H1 (cell line): Measurements from ENCODE around the gene CERS5. TPM values are rescaled to one million over a fixed set of nuclear protein-coding genes. Genes with fewer than 3 reads are reported as not detected.
A peak's percentile ranks its signal among the peaks of the same experiment; 100 is the strongest.

Source experiments
- CTCF ChIA-PET: fragments of 300-600 bp; sonication (Branson Sonifier 250); formaldehyde crosslinking; loops from one replicate; lab custom pipeline; 2021; ENCODE audit not compliant: partially characterized antibody; lab: Charles Lee
- POLR2A ChIA-PET: fragments of 300-600 bp; sonication (Branson Sonifier 250); formaldehyde crosslinking; loops from one replicate; lab custom pipeline; 2021; ENCODE audit warnings: inconsistent platforms; ENCODE audit not compliant: partially characterized antibody; lab: Charles Lee
- DNase-seq, 2 experiments: peaks; one replicate each; pipeline versions ENCODE4 v3.0.0 to v3.0.0-alpha.2; 2010 to 2022; ENCODE audit warnings: low spot score in 2 of 2, low read depth in 1 of 2, mixed read lengths in 1 of 2
- FAIRE-seq: peaks from 2 replicates; lab custom pipeline; 2011; peaks lifted over from hg19 to GRCh38; lab: Jason Lieb, UNC
- H2AFZ ChIP-seq: 2 replicates; pipeline ENCODE4 v1.8.1; 2012; ENCODE audit warnings: low read length, inconsistent platforms
- H2AK5ac ChIP-seq: 2 replicates; pipeline ENCODE4 v1.6.1; 2013; ENCODE audit warnings: low read depth, low read length
- H2BK120ac ChIP-seq: replicated peaks from 2 replicates; pipeline ENCODE3; 2013; ENCODE audit warnings: low read depth, low read length, inconsistent platforms
- H2BK12ac ChIP-seq: 2 replicates; pipeline ENCODE4 v1.6.1; 2013; ENCODE audit warnings: low read depth, low read length
- H2BK15ac ChIP-seq: 2 replicates; pipeline ENCODE4 v1.6.1; 2013; ENCODE audit warnings: low read length
- H2BK20ac ChIP-seq: 2 replicates; pipeline ENCODE4 v1.6.1; 2013; ENCODE audit warnings: low read length
- H2BK5ac ChIP-seq: 2 replicates; pipeline ENCODE4 v1.6.1; 2013; ENCODE audit warnings: low read depth, low read length
- H3K14ac ChIP-seq: 2 replicates; pipeline ENCODE4 v1.6.1; 2013; ENCODE audit warnings: inconsistent platforms; ENCODE audit not compliant: insufficient read length
- H3K18ac ChIP-seq: 2 replicates; pipeline ENCODE4 v1.6.1; 2013; ENCODE audit warnings: low read length; ENCODE audit errors: extremely low read depth
- H3K23ac ChIP-seq: 2 replicates; pipeline ENCODE4 v1.6.1; 2013; ENCODE audit warnings: inconsistent platforms; ENCODE audit not compliant: insufficient read length
- H3K23me2 ChIP-seq: 2 replicates; pipeline ENCODE4 v1.6.1; 2013; ENCODE audit warnings: low read depth, low read length
- H3K27ac ChIP-seq: 2 replicates; pipeline ENCODE4 v1.6.1; 2011; ENCODE audit warnings: low read depth, low read length, inconsistent platforms
- H3K27me3 ChIP-seq, 4 experiments: replicated peaks in 1 of 4; 1 replicate in 1 of 4; 2 replicates in 3 of 4; pipeline versions ENCODE4 v1.6.1 to v1.8.1; 2011 to 2013; ENCODE audit warnings: low read length in 3 of 4, mild to moderate bottlenecking in 3 of 4, inconsistent platforms in 2 of 4, mixed read lengths in 2 of 4, moderate library complexity in 1 of 4; ENCODE audit not compliant: control insufficient read depth in 3 of 4, insufficient read depth in 3 of 4; ENCODE audit errors: extremely low read depth in 1 of 4
- H3K36me3 ChIP-seq, 4 experiments: 2 replicates each; pipeline versions ENCODE4 v1.6.1 to v1.8.1; 2011 to 2013; ENCODE audit warnings: mild to moderate bottlenecking in 4 of 4, low read length in 3 of 4, moderate library complexity in 2 of 4, control low read depth in 1 of 4, inconsistent platforms in 1 of 4; ENCODE audit not compliant: insufficient read depth in 4 of 4, control insufficient read depth in 2 of 4
- H3K4ac ChIP-seq: replicated peaks from 2 replicates; pipeline ENCODE3; 2013; ENCODE audit warnings: low read length, low read depth, mixed read lengths, inconsistent platforms; ENCODE audit not compliant: insufficient read length
- H3K4me1 ChIP-seq, 4 experiments: replicated peaks in 1 of 4; 1 replicate in 1 of 4; 2 replicates in 3 of 4; pipeline versions ENCODE4 v1.6.1 to v1.8.1; 2011 to 2013; ENCODE audit warnings: low read length in 3 of 4, inconsistent platforms in 2 of 4, mixed read lengths in 1 of 4; ENCODE audit not compliant: insufficient read depth in 4 of 4, control insufficient read depth in 3 of 4
- H3K4me2 ChIP-seq, 2 experiments: 2 replicates each; pipeline versions ENCODE4 v1.6.1 to v1.8.1; 2011 to 2013; ENCODE audit warnings: low read depth in 2 of 2, low read length in 2 of 2, control low read depth in 1 of 2, inconsistent platforms in 1 of 2, mild to moderate bottlenecking in 1 of 2; ENCODE audit not compliant: insufficient read depth in 1 of 2
- H3K4me3 ChIP-seq, 4 experiments: fragments of 200-600, 300-600 bp in 1 of 4; sonication (generic), shearing (Covaris generic), sonication (Bioruptor Twin) in 1 of 4; 2 replicates each; pipeline versions ENCODE4 v1.5.1 to v1.8.1; 2011 to 2016; ENCODE audit warnings: low read length in 4 of 4, low read depth in 3 of 4, control low read depth in 2 of 4, inconsistent platforms in 2 of 4, mild to moderate bottlenecking in 2 of 4, mixed read lengths in 1 of 4, moderate library complexity in 1 of 4; ENCODE audit not compliant: insufficient read depth in 2 of 4; ENCODE audit errors: extremely low read depth in 1 of 4
- H3K56ac ChIP-seq: replicated peaks from 2 replicates; pipeline ENCODE3; 2013; ENCODE audit warnings: low read depth, mild to moderate bottlenecking, mixed read lengths, low read length, inconsistent platforms; ENCODE audit not compliant: insufficient read length
- H3K79me1 ChIP-seq: 2 replicates; pipeline ENCODE4 v1.6.1; 2013; ENCODE audit warnings: low read depth, low read length, control low read depth
- H3K79me2 ChIP-seq, 2 experiments: 2 replicates each; pipeline versions ENCODE4 v1.6.1 to v1.8.1; 2012 to 2013; ENCODE audit warnings: low read length in 2 of 2, mild to moderate bottlenecking in 2 of 2, inconsistent platforms in 1 of 2; ENCODE audit not compliant: insufficient read depth in 2 of 2, control insufficient read depth in 1 of 2
- H3K9ac ChIP-seq, 4 experiments: replicated peaks in 1 of 4; 1 replicate in 1 of 4; 2 replicates in 3 of 4; pipeline versions ENCODE4 v1.6.1 to v1.8.1; 2011 to 2013; ENCODE audit warnings: low read depth in 3 of 4, low read length in 3 of 4, control low read depth in 2 of 4, mild to moderate bottlenecking in 2 of 4, moderate library complexity in 2 of 4, inconsistent platforms in 1 of 4; ENCODE audit errors: extremely low read depth in 1 of 4
- H3K9me3 ChIP-seq, 2 experiments: 2 replicates each; pipeline versions ENCODE4 v1.6.1 to v1.8.1; 2012 to 2013; ENCODE audit warnings: mild to moderate bottlenecking in 2 of 2, moderate library complexity in 2 of 2, control low read depth in 1 of 2, inconsistent platforms in 1 of 2, low read depth in 1 of 2, low read length in 1 of 2, mixed read lengths in 1 of 2; ENCODE audit not compliant: insufficient read depth in 2 of 2
- H4K20me1 ChIP-seq, 2 experiments: replicated peaks in 1 of 2; 2 replicates each; pipeline versions ENCODE3 to v1.8.1; 2011 to 2013; ENCODE audit warnings: inconsistent platforms in 2 of 2, low read length in 2 of 2, mild to moderate bottlenecking in 1 of 2; ENCODE audit not compliant: insufficient read depth in 2 of 2, control insufficient read depth in 1 of 2
- H4K5ac ChIP-seq: 2 replicates; pipeline ENCODE4 v1.6.1; 2013; ENCODE audit warnings: low read length, low read depth, mixed read lengths, inconsistent platforms; ENCODE audit not compliant: insufficient read length
- H4K8ac ChIP-seq: 2 replicates; pipeline ENCODE4 v1.8.0; 2013; ENCODE audit warnings: mild to moderate bottlenecking, moderate library complexity, low read length, inconsistent platforms; ENCODE audit not compliant: insufficient read depth; ENCODE audit errors: extremely low read depth
- H4K91ac ChIP-seq: replicated peaks from 2 replicates; pipeline ENCODE3; 2013; ENCODE audit warnings: low read length, mixed read lengths, inconsistent platforms; ENCODE audit not compliant: insufficient read length
- MAFK ChIP-seq: IDR thresholded peaks from 2 replicates; pipeline ENCODE4 v1.6.1; 2012; ENCODE audit warnings: low read depth, mild to moderate bottlenecking, improper control_type of control experiment, low read length
- SP4 ChIP-seq: IDR thresholded peaks from 2 replicates; pipeline ENCODE4 v1.6.1; 2012; ENCODE audit warnings: low read length, inconsistent platforms
- WGBS, 2 experiments: shearing (Covaris generic) in 1 of 2; methylation state at CpG; one replicate each; pipeline versions ENCODE4 v1.1.6 to v1.1.7; 2013 to 2015; ENCODE audit warnings: low lambda C conversion rate in 2 of 2, mixed read lengths in 2 of 2, inconsistent platforms in 1 of 2, low coverage in 1 of 2, missing lambda C conversion rate in 1 of 2; ENCODE audit not compliant: insufficient replicate concordance in 2 of 2, insufficient coverage in 1 of 2, insufficient read length in 1 of 2; ENCODE audit errors: extremely low coverage in 1 of 2, missing lambda C conversion rate in 1 of 2; 5-methylcytosine and 5-hydroxymethylcytosine counted together
- polyA plus RNA-seq, 7 experiments: library from polyadenylated mRNA; depleted of rRNA in 3 of 7; stranded (reverse) in 5 of 7; unstranded in 2 of 7; fragments of >200 nt in 5 of 7; fragments of 200-250 nt in 2 of 7; gene quantifications; 1 replicate in 5 of 7; 2 replicates in 1 of 7; 4 replicates in 1 of 7; pipeline versions ENCODE4 v1.2.1 to v1.2.3, GENCODE V29; 2011 to 2013; ENCODE audit warnings: missing spikeins in 2 of 7, mixed read lengths in 2 of 7
- total RNA-seq: library from RNA; stranded (reverse); fragmentation: NEBNext Ultra II Directional; extraction: Animal tissue kit (Norgen Biotek cat#: 25700); gene quantifications from 2 replicates; pipeline ENCODE4 v1.2.1, GENCODE V29; 2021

Gene CERS5
- total and polyA plus RNA-seq, 2 of the 8 experiments (the other 6 are each of a cell fraction or from before 2014, with no cell fraction given): 69.2 to 119 TPM

DNA sequence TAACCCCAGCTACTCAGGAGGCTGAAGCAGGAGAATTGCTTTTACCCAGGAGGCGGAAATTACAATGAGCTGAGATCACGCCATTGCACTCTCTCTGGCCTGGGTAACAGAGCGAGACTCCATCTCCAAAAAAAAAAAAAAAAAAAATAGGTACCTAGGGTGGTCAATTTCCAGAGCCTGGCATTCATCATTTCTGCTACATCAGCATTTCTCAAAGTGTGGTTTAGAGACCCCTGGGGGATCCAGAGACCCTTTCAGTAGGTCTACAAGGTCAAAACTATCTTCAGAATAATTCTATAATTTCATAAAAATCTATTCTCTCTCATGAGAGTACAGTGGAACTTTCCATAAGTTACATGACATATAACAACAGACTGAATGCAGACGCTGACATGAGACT lies 19.9 kb downstream of the CERS5 start:
- Histone ChIP-seq H3K56ac (no peak overlapping the region), H2BK12ac (no peak overlapping the region), H3K36me3 (peaks cover 0 to 6% (median 3%) of the 10 kb centered on the region in 4 experiments; a peak in 5 of 8 replicates), H2BK20ac (no peak overlapping the region), H2AFZ (no peak overlapping the region), H3K4ac (no peak overlapping the region), H4K8ac (no peak overlapping the region), H3K27me3 (no peaks in the 10 kb centered on the region), H3K4me3 (no peak overlapping the region), H4K20me1 (peaks cover 2% of the 10 kb centered on the region in 2 experiments), H3K23ac (no peak overlapping the region), H3K4me2 (no peak overlapping the region), H2BK120ac (no peak overlapping the region), H2AK5ac (no peak overlapping the region), H3K18ac (no peak overlapping the region), H3K4me1 (no peaks in the 10 kb centered on the region), H3K79me1 (no peaks in the 10 kb centered on the region; the same call in 1 of the 2 replicates), H4K91ac (no peak overlapping the region), H3K9me3 (no peaks in the 10 kb centered on the region), H3K27ac (no peak overlapping the region), H3K23me2 (no peaks in the 10 kb centered on the region), H2BK5ac (no peak overlapping the region), H3K9ac (no peak overlapping the region), H3K79me2 (peaks cover 0 to 31% of the 10 kb centered on the region in 2 experiments; a peak in 2 of 4 replicates), H4K5ac (no peak overlapping the region), H2BK15ac (no peak overlapping the region), H3K14ac (no peak overlapping the region)
- ChIA-PET POLR2A (interaction anchor here (1.2 to 2.5 kb wide), 4 partner anchors 9 to 62 kb away, joined by 3 to 11 read pairs (median 5); partner anchors contain the start of genes CERS5 and SMARCD1), CTCF (interaction anchor here (0.6 to 4.8 kb wide), 10 partner anchors 11 to 741 kb away, joined by 3 to 28 read pairs (median 4); partner anchors contain the start of gene CERS5)
- no peak for DNase-seq
- no peak for FAIRE-seq
- 91% methylated on average over 2 of the region's 4 CpGs; no CpG with 5 or more reads in 1 of the 2 experiments for WGBS, 2 experiments
- peak; percentile 85 for TF ChIP-seq MAFK
- no peak for TF ChIP-seq SP4
